ENCODE data around the gene IMMT.
A peak's percentile ranks its signal among the peaks of the same experiment; 100 is the strongest.

The IMMT gene

GRCh38 chr2:86124683-86125082 lies 70.6 kb downstream of the IMMT start:
- DNase-seq, result no peak
- TF ChIP-seq GATA1 (IDR thresholded peaks at IDR 0.05; ENCODE audit: low read depth, low read length) (no peak), POLR2A (IDR thresholded peaks at IDR 0.05; ENCODE audit: low read length) (no peak)

- no peak for TF ChIP-seq POLR2A (IDR thresholded peaks at IDR 0.05; ENCODE audit: low read length)
- TF ChIP-seq GATA1 (IDR thresholded peaks at IDR 0.05; ENCODE audit: low read depth, low read length), result no peak
- DNase-seq, result no peak
Measured at GRCh38 chr2:86123328-86123925, 71.8 kb downstream of the IMMT start.

GRCh38 chr2:86118130-86118529 lies 77.1 kb downstream of the IMMT start:
- TF ChIP-seq POLR2A (IDR thresholded peaks at IDR 0.05; ENCODE audit: low read length) (no peak), GATA1 (IDR thresholded peaks at IDR 0.05; ENCODE audit: low read depth, low read length) (no peak)
- peak in 1 of 2 experiments; percentile 15 for DNase-seq

GRCh38 chr2:86107031-86107430 lies 88.2 kb downstream of the IMMT start:
- peak; percentile 33 to 46 for DNase-seq
- TF ChIP-seq POLR2A (IDR thresholded peaks at IDR 0.05; ENCODE audit: low read length) (no peak), GATA1 (IDR thresholded peaks at IDR 0.05; ENCODE audit: low read depth, low read length) (no peak)

- peak; percentile 97 for DNase-seq
- TF ChIP-seq POLR2A (IDR thresholded peaks at IDR 0.05; ENCODE audit: low read length) (peak; percentile 96), GATA1 (IDR thresholded peaks at IDR 0.05; ENCODE audit: low read depth, low read length) (no peak)
Measured at GRCh38 chr2:86105969-86106945, 89.0 kb downstream of the IMMT start, which contains the start of gene PTCD3. PTCD3 (plus strand) TSS chr2:86106235; CDS start chr2:86106248, 13 bp downstream.

GRCh38 chr2:86105252-86105968 lies 89.9 kb downstream of the IMMT start, which contains the start of gene POLR1A:
POLR1A (minus strand) TSS chr2:86105886; CDS start chr2:86105776, 110 bp downstream.
- peak; percentile 94 to 96 for DNase-seq
- TF ChIP-seq POLR2A (IDR thresholded peaks at IDR 0.05; ENCODE audit: low read length) (no peak), GATA1 (IDR thresholded peaks at IDR 0.05; ENCODE audit: low read depth, low read length) (no peak)

- no peak for TF ChIP-seq POLR2A (IDR thresholded peaks at IDR 0.05; ENCODE audit: low read length)
- TF ChIP-seq GATA1 (IDR thresholded peaks at IDR 0.05; ENCODE audit: low read depth, low read length), result no peak
Measured at GRCh38 chr2:86102157-86102556, 93.1 kb downstream of the IMMT start.

GRCh38 chr2:86097913-86098312 lies 97.3 kb downstream of the IMMT start:
- no peak for DNase-seq
- no peak for TF ChIP-seq POLR2A (IDR thresholded peaks at IDR 0.05; ENCODE audit: low read length)
- TF ChIP-seq GATA1 (IDR thresholded peaks at IDR 0.05; ENCODE audit: low read depth, low read length), result no peak

More at GRCh38 chr2:86102157-86102556, 93.1 kb downstream of the IMMT start:
- no peak for DNase-seq

- DNase-seq, result no peak
- TF ChIP-seq POLR2A (IDR thresholded peaks at IDR 0.05; ENCODE audit: low read length), result no peak
- TF ChIP-seq GATA1 (IDR thresholded peaks at IDR 0.05; ENCODE audit: low read depth, low read length), result no peak
Measured at GRCh38 chr2:86097114-86097896, 98.0 kb downstream of the IMMT start.

GRCh38 chr2:86094229-86094628 lies 101.0 kb downstream of the IMMT start:
- no peak for DNase-seq
- TF ChIP-seq GATA1 (IDR thresholded peaks at IDR 0.05; ENCODE audit: low read depth, low read length) (no peak), POLR2A (IDR thresholded peaks at IDR 0.05; ENCODE audit: low read length) (no peak)
